Uterus (tissue), 2 donors: ENCODE data around the gene CFAP92.

Source experiments
- CTCF ChIP-seq, 4 experiments: fragments of 200-600 bp in 2 of 4; fragments of 450-650 bp in 2 of 4; sonication (generic) in 2 of 4; IDR thresholded peaks; one replicate each; pipeline ENCODE4 v1.5.1; 2016 to 2019; ENCODE audit warnings: antibody characterized with exemption in 4 of 4, mild to moderate bottlenecking in 2 of 4, moderate library complexity in 1 of 4
- POLR2A ChIP-seq, 2 donors: fragments of 450-650 bp; IDR thresholded peaks; one replicate each; pipeline ENCODE4 v1.6.1; 2016; ENCODE audit warnings: antibody characterized with exemption in 2 of 2, mild to moderate bottlenecking in 1 of 2, moderate library complexity in 1 of 2

GRCh38 chr3:129002573-129003569 lies 9.0 kb upstream of the CFAP92 start:
- TF ChIP-seq CTCF (IDR thresholded peaks at IDR 0.05) (no peak), POLR2A (IDR thresholded peaks at IDR 0.05) (no peak)
